GM12865 (cell line): ENCODE data around the gene MSN.

ENCODE experiments used
- DNase-seq: peaks from one replicate; pipeline ENCODE4 v3.0.0; 2010; ENCODE audit warnings: low read depth
- H3K4me3 ChIP-seq: 2 replicates; pipeline ENCODE4 v1.5.1; 2011; ENCODE audit warnings: mild to moderate bottlenecking, low read depth, low read length, control low read depth
- CTCF ChIP-seq: IDR thresholded peaks from 2 replicates; pipeline ENCODE4 v1.5.1; 2011; ENCODE audit warnings: low read length, control low read depth, low read depth, inconsistent platforms; ENCODE audit not compliant: insufficient read depth; ENCODE audit errors: missing control alignments

The MSN gene

GRCh38 chrX:65744965-65745364 lies 77.5 kb downstream of the MSN start:
- no peak for TF ChIP-seq CTCF
- H3K4me3 ChIP-seq, result no peak overlapping the region

GRCh38 chrX:65745427-65745826 lies 78.0 kb downstream of the MSN start:
- no peak overlapping the region for H3K4me3 ChIP-seq
- no peak for TF ChIP-seq CTCF
- DNase-seq, result no peak

More at GRCh38 chrX:65744965-65745364, 77.5 kb downstream of the MSN start:
- no peak for DNase-seq

- no peak for DNase-seq
- no peak for TF ChIP-seq CTCF
- no peak overlapping the region for H3K4me3 ChIP-seq
Measured at GRCh38 chrX:65745992-65746391, 78.5 kb downstream of the MSN start.

- TF ChIP-seq CTCF, result no peak
- DNase-seq, result peak; percentile 75
- H3K4me3 ChIP-seq, result no peak overlapping the region
Measured at GRCh38 chrX:65750674-65751469, 83.4 kb downstream of the MSN start.

- DNase-seq, result no peak
- TF ChIP-seq CTCF, result no peak
- no peak overlapping the region for H3K4me3 ChIP-seq
Measured at GRCh38 chrX:65751519-65751918, 84.1 kb downstream of the MSN start.

- peak; percentile 34 for DNase-seq
- no peak for TF ChIP-seq CTCF
- H3K4me3 ChIP-seq, result no peak overlapping the region
Measured at GRCh38 chrX:65752294-65752693, 84.8 kb downstream of the MSN start.

- no peak for TF ChIP-seq CTCF
- no peak for DNase-seq
Measured at GRCh38 chrX:65755786-65756185, 88.3 kb downstream of the MSN start.

More at GRCh38 chrX:65755786-65756185, 88.3 kb downstream of the MSN start:
- no peak overlapping the region for H3K4me3 ChIP-seq
